RKO (cell line): ENCODE results near the gene SLC41A3.
"Not testable (repeated sequence)": the region's sequence is repeated elsewhere in the genome, so short reads cannot be mapped to it uniquely, and the experiment has no call there.

Source experiments
- DNase-seq: peaks from one replicate; pipeline ENCODE4 v3.0.0-alpha.2; 2016; ENCODE audit warnings: low spot score

Gene SLC41A3

DNA sequence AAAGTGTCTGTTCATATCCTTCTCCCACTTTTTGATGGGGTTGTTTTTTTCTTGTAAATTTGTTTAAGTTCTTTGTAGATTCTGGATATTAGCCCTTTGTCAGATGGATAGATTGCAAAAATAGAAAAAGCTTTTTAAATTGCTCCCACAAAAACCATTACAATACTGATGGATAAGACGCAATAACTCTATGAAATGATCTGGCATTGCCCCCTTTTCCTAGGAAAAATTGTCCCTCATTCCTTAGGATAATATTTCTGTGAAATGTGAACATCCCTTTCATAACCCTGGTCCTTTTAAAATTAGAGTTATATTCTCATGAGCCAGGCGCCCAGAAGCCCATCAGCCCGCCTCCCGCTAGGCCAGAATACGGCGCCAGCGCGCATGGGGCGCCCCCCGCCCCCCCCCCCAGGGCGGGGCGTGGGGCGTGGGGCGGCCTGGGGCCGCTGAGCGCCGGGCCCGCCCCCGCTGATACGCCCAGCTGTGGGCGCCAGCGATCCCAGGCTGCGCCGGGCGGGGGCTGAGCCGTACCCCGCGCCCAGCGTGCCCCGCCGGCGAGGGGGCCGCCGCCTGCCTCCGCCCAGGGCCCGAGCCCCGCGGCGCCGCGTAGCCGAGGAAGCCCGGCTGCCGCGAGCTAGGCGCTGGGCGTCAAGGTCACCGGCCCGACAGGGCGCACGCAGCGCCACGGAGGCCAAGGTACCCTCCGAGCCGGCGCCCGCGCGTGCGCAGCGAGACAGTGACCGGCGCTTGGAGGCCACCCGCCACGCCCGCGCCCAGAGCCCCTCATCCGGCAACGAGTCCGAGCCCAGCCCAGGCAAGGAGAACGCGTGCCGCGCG, 126.0 kb downstream of the SLC41A3 start:
- DNase-seq, result no peak

DNA sequence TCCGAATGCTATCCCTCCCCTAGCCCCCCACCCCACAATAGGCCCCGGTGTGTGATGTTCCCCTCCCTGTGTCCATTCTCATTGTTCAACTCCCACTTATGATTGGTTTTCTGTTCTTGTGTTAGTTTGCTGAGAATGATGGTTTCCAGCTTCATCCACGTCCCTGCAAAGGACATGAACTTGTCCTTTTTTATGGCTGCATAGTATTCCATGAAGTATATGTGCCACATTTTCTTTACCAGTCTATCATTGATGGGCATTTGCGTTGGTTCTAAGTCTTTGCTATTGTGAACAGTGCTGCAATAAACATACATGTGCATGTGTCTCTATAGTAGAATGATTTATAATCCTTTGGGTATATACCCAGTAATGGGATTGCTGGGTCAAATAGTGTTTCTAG, 126.9 kb downstream of the SLC41A3 start:
- DNase-seq, result not testable (repeated sequence)
